ENCODE results near the gene MFGE8. TPM values are rescaled to one million over a fixed set of nuclear protein-coding genes. Genes with fewer than 3 reads are reported as not detected.
"Not testable (repeated sequence)": the region's sequence is repeated elsewhere in the genome, so short reads cannot be mapped to it uniquely, and the experiment has no call there.

Gene MFGE8
- total RNA-seq, 1 experiment from 2014 or later: 54.5 TPM

GRCh38 chr15:88938802-88939485, 25.8 kb upstream of the MFGE8 start:
- CTCF ChIA-PET: no interaction called here
- no peak overlapping the region for H3K4me2 ChIP-seq
- no peak overlapping the region for H3K4me3 ChIP-seq
- TF ChIP-seq CTCF (conservative IDR thresholded peaks at IDR 0.05) (no peak), EZH2 (IDR thresholded peaks at IDR 0.05; ENCODE audit: low read depth) (no peak)
- BruUV-seq (replicated peaks): no TSS peak
- no peaks in the 10 kb centered on the region for H4K20me1 ChIP-seq (ENCODE audit: insufficient read depth)
- intact Hi-C loops (cut with micrococcal nuclease; ENCODE audit: unreplicated experiment): no loop called here
- no peak overlapping the region for H2AFZ ChIP-seq
- H3K79me2 ChIP-seq (ENCODE audit: low read depth): no peaks in the 10 kb centered on the region
- H3K36me3 ChIP-seq (ENCODE audit: low read depth): no peaks in the 10 kb centered on the region
- no peaks in the 10 kb centered on the region for H3F3A ChIP-seq (ENCODE audit: insufficient read depth, low read depth)
- POLR2A ChIA-PET (ENCODE audit: unreplicated experiment): no interaction called here
- H3K9me2 ChIP-seq (ENCODE audit: insufficient read depth): no peaks in the 10 kb centered on the region
- no peak for DNase-seq
- no peaks in the 10 kb centered on the region for H3K9me3 ChIP-seq (ENCODE audit: insufficient read depth, low read depth)
- no peaks in the 10 kb centered on the region for H3K27me3 ChIP-seq (ENCODE audit: insufficient read depth, low read depth)
- no peaks in the 10 kb centered on the region for H3K4me1 ChIP-seq (replicated peaks; ENCODE audit: insufficient read depth)
- no peak overlapping the region for H3K27ac ChIP-seq

- CTCF ChIA-PET; H3K9me2 ChIP-seq (ENCODE audit: insufficient read depth); H3K9me3 ChIP-seq (ENCODE audit: insufficient read depth, low read depth): not testable (repeated sequence)
Observed at GRCh38 chr15:88934449-88934848, 21.3 kb upstream of the MFGE8 start.

GRCh38 chr15:88932875-88933330, 19.7 kb upstream of the MFGE8 start:
- peaks cover 15% of the 10 kb centered on the region; the same call in 1 of the 2 replicates for H3K27me3 ChIP-seq (ENCODE audit: insufficient read depth, low read depth)
- DNase-seq: no peak
- H3K9me3 ChIP-seq (ENCODE audit: insufficient read depth, low read depth): 0 out of 2 replicates have a peak, but pooled peaks cover 5% of the 10 kb centered on the region
- H3K79me2 ChIP-seq (ENCODE audit: low read depth): no peaks in the 10 kb centered on the region
- no peak overlapping the region for H2AFZ ChIP-seq
- intact Hi-C loops (cut with micrococcal nuclease; ENCODE audit: unreplicated experiment): loop anchor here (5.0 kb wide), 1 partner anchor 44 kb away; no protein-coding TSS in a partner anchor
- ChIA-PET POLR2A (ENCODE audit: unreplicated experiment) (no interaction called here), CTCF (no interaction called here)
- no peak for TF ChIP-seq EZH2 (IDR thresholded peaks at IDR 0.05; ENCODE audit: low read depth)
- TF ChIP-seq CTCF (conservative IDR thresholded peaks at IDR 0.05): no peak
- no peak overlapping the region for H3K4me3 ChIP-seq
- no peaks in the 10 kb centered on the region for H3K4me1 ChIP-seq (replicated peaks; ENCODE audit: insufficient read depth)
- no peak overlapping the region for H3K27ac ChIP-seq
- no peaks in the 10 kb centered on the region for H3K36me3 ChIP-seq (ENCODE audit: low read depth)
- no peak overlapping the region for H3K4me2 ChIP-seq
- no TSS peak for BruUV-seq (replicated peaks)
- no peaks in the 10 kb centered on the region for H3F3A ChIP-seq (ENCODE audit: insufficient read depth, low read depth)
- no peaks in the 10 kb centered on the region for H3K9me2 ChIP-seq (ENCODE audit: insufficient read depth)
- H4K20me1 ChIP-seq (ENCODE audit: insufficient read depth): no peaks in the 10 kb centered on the region

More at GRCh38 chr15:88934449-88934848, 21.3 kb upstream of the MFGE8 start:
- H4K20me1 ChIP-seq (ENCODE audit: insufficient read depth); POLR2A ChIA-PET (ENCODE audit: unreplicated experiment); H3K27ac ChIP-seq; H3K79me2 ChIP-seq (ENCODE audit: low read depth); H3K4me2 ChIP-seq; BruUV-seq (replicated peaks); H3K36me3 ChIP-seq (ENCODE audit: low read depth); DNase-seq; H2AFZ ChIP-seq; H3K4me3 ChIP-seq; H3F3A ChIP-seq (ENCODE audit: insufficient read depth, low read depth); H3K4me1 ChIP-seq (replicated peaks; ENCODE audit: insufficient read depth): not testable (repeated sequence)
- intact Hi-C loops (cut with micrococcal nuclease; ENCODE audit: unreplicated experiment): loop anchor here (5.0 kb wide), 1 partner anchor 43 kb away; no protein-coding TSS in a partner anchor
- H3K27me3 ChIP-seq (ENCODE audit: insufficient read depth, low read depth): peaks cover 15% of the 10 kb centered on the region; the same call in 1 of the 2 replicates

Data from PC-9 (cell line).